Measurements from ENCODE around the gene MMP24.
A peak's percentile ranks its signal among the peaks of the same experiment; 100 is the strongest.

Gene MMP24

GRCh38 chr20:35303382-35303734 lies 76.9 kb downstream of the MMP24 start:
- peaks cover 23% of the 10 kb centered on the region for H3K4me1 ChIP-seq (ENCODE audit: low read length)
- H3K36me3 ChIP-seq (replicated peaks; ENCODE audit: low read depth, low read length) = no peaks in the 10 kb centered on the region
- H3K9me3 ChIP-seq (ENCODE audit: insufficient read depth, low read length) = no peaks in the 10 kb centered on the region
- peak overlapping the region; percentile 74 for H3K4me2 ChIP-seq (ENCODE audit: low read length)
- TF ChIP-seq EZH2phosphoT487 (IDR thresholded peaks at IDR 0.05; ENCODE audit: low read depth) (no peak), CTCF (IDR thresholded peaks at IDR 0.05; ENCODE audit: low read depth, low read length) (no peak)
- H3K79me2 ChIP-seq (ENCODE audit: low read length) = no peaks in the 10 kb centered on the region
- H3K27ac ChIP-seq (ENCODE audit: low read length) = no peak overlapping the region
- 0 out of 2 replicates have a peak overlapping the region, but pooled peaks have one; percentile 57 for H2AFZ ChIP-seq (ENCODE audit: low read depth, low read length)
- no peak overlapping the region for H3K9ac ChIP-seq (ENCODE audit: low read length)
- H3K27me3 ChIP-seq (ENCODE audit: low read depth, low read length) = no peaks in the 10 kb centered on the region
- no peaks in the 10 kb centered on the region for H4K20me1 ChIP-seq (ENCODE audit: insufficient read depth, low read length)
- H3K4me3 ChIP-seq (ENCODE audit: low read length) = no peak overlapping the region

GRCh38 chr20:35303735-35304491 lies 77.4 kb downstream of the MMP24 start:
- no peaks in the 10 kb centered on the region for H3K27me3 ChIP-seq (ENCODE audit: low read depth, low read length)
- peak overlapping the region; percentile 74 for H3K4me2 ChIP-seq (ENCODE audit: low read length)
- H2AFZ ChIP-seq (ENCODE audit: low read depth, low read length) = peak overlapping the region; percentile 57; the same call in 1 of the 2 replicates
- H4K20me1 ChIP-seq (ENCODE audit: insufficient read depth, low read length) = no peaks in the 10 kb centered on the region
- H3K4me3 ChIP-seq (ENCODE audit: low read length) = peak overlapping the region; percentile 60
- H3K79me2 ChIP-seq (ENCODE audit: low read length) = no peaks in the 10 kb centered on the region
- peak overlapping the region; percentile 34; the same call in 1 of the 2 replicates for H3K9ac ChIP-seq (ENCODE audit: low read length)
- TF ChIP-seq CTCF (IDR thresholded peaks at IDR 0.05; ENCODE audit: low read depth, low read length) (peak; percentile 98), EZH2phosphoT487 (IDR thresholded peaks at IDR 0.05; ENCODE audit: low read depth) (no peak)
- H3K36me3 ChIP-seq (replicated peaks; ENCODE audit: low read depth, low read length) = no peaks in the 10 kb centered on the region
- no peaks in the 10 kb centered on the region for H3K9me3 ChIP-seq (ENCODE audit: insufficient read depth, low read length)
- peaks cover 23% of the 10 kb centered on the region for H3K4me1 ChIP-seq (ENCODE audit: low read length)
- no peak overlapping the region for H3K27ac ChIP-seq (ENCODE audit: low read length)

GRCh38 chr20:35304956-35305355 lies 78.5 kb downstream of the MMP24 start:
- Histone ChIP-seq H3K9me3 (ENCODE audit: insufficient read depth, low read length) (no peaks in the 10 kb centered on the region), H3K27me3 (ENCODE audit: low read depth, low read length) (no peaks in the 10 kb centered on the region), H3K79me2 (ENCODE audit: low read length) (no peaks in the 10 kb centered on the region), H4K20me1 (ENCODE audit: insufficient read depth, low read length) (no peaks in the 10 kb centered on the region), H2AFZ (ENCODE audit: low read depth, low read length) (no peak overlapping the region), H3K36me3 (replicated peaks; ENCODE audit: low read depth, low read length) (no peaks in the 10 kb centered on the region), H3K4me2 (ENCODE audit: low read length) (no peak overlapping the region), H3K4me3 (ENCODE audit: low read length) (no peak overlapping the region), H3K9ac (ENCODE audit: low read length) (no peak overlapping the region), H3K4me1 (ENCODE audit: low read length) (peaks cover 23% of the 10 kb centered on the region), H3K27ac (ENCODE audit: low read length) (no peak overlapping the region)
- TF ChIP-seq EZH2phosphoT487 (IDR thresholded peaks at IDR 0.05; ENCODE audit: low read depth) = no peak
- TF ChIP-seq CTCF (IDR thresholded peaks at IDR 0.05; ENCODE audit: low read depth, low read length) = no peak

DNA sequence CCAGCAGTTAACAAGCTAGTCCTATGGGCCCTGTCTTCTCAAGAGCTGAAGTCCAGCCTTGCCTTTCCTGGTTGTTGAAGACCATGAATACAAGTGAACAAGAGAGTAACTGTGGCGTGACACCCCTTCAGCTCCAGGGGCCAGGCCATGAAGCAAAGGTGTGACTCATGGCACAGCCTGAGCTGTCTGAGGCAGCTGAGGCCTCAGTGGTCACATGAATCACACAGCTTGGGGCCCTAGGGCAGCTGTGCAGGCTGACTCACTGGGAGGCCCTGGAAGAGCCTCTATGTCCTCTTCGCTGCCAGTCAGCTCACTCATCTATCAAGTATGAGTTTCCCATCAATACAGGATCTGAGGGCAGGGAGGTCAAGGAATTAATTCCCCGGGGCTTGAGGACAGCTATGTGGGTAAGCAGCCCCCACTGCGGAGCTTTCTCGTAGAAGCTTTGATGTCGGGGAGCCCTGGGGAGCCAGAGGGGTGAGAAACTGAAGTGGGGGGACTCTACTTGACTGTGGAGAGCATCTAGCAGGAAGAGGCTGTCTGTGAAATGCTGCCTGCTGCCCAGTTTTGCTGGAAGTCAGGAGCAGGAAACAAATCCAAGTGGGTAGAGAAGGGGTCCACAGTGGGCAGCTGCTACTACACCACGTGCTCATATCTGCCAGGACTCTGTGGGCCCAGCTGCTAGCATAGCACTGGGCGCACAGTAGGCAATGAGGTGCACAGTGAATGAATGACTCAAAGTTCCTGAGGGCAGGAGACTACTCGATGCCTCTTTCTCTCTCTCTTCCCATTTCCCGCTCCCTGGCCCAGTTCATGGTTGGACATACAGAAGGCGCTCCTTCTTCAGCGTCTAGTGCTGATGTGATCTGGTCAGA lies 79.4 kb downstream of the MMP24 start:
- no peak overlapping the region for H3K9ac ChIP-seq (ENCODE audit: low read length)
- H3K27ac ChIP-seq (ENCODE audit: low read length) = no peak overlapping the region
- H3K36me3 ChIP-seq (replicated peaks; ENCODE audit: low read depth, low read length) = no peaks in the 10 kb centered on the region
- no peak overlapping the region for H2AFZ ChIP-seq (ENCODE audit: low read depth, low read length)
- no peaks in the 10 kb centered on the region for H3K79me2 ChIP-seq (ENCODE audit: low read length)
- H3K4me2 ChIP-seq (ENCODE audit: low read length) = no peak overlapping the region
- H3K4me1 ChIP-seq (ENCODE audit: low read length) = peaks cover 24% of the 10 kb centered on the region
- TF ChIP-seq EZH2phosphoT487 (IDR thresholded peaks at IDR 0.05; ENCODE audit: low read depth) (no peak), CTCF (IDR thresholded peaks at IDR 0.05; ENCODE audit: low read depth, low read length) (no peak)
- H4K20me1 ChIP-seq (ENCODE audit: insufficient read depth, low read length) = no peaks in the 10 kb centered on the region
- no peaks in the 10 kb centered on the region for H3K9me3 ChIP-seq (ENCODE audit: insufficient read depth, low read length)
- no peaks in the 10 kb centered on the region for H3K27me3 ChIP-seq (ENCODE audit: low read depth, low read length)
- H3K4me3 ChIP-seq (ENCODE audit: low read length) = no peak overlapping the region
